ENCODE results near the gene CST8.

DNA sequence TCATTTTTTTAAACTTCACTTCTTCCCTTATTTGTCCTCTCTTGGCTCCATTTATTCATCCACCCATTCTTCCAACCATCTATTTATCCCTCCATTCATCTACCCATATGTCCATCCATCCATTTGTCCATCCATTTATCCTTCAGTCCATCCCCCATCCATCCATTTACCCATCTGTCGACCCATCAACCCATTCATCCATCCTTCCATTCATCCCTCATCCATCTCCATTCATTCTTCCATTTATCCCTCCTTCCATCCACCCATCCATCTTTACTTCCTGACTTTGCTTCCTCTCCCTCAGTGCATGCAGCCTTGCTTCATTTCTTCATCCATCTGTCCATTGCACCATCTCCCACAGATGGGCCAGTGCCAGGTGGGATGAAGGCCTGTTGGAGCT lies 40.0 kb upstream of the CST8 start:
- TF ChIP-seq POLR2AphosphoS5 (IDR thresholded peaks at IDR 0.05; ENCODE audit: low read depth, low read length) (no peak), CTCF (IDR thresholded peaks at IDR 0.05) (no peak)

Data from Panc1 (cell line).